ENCODE measurements around the gene BMP8B.

Gene BMP8B

GRCh38 chr1:39788758-39789570, at the start of gene BMP8B:
Gene BMP8B (minus strand): TSS chr1:39788865. CDS start chr1:39788485, 380 bp downstream.
- no peak for TF ChIP-seq CTCF (conservative IDR thresholded peaks at IDR 0.05)
- H3K27ac ChIP-seq: peak within 1 kb of the TSS; percentile 77

- peak overlapping the region; percentile 70 for H3K27ac ChIP-seq
- no peak for TF ChIP-seq CTCF (conservative IDR thresholded peaks at IDR 0.05)
These were observed 48.0 kb upstream of the BMP8B start for GRCh38 chr1:39836595-39837110.

GRCh38 chr1:39835935-39836594, 47.4 kb upstream of the BMP8B start:
- peak overlapping the region; percentile 70 for H3K27ac ChIP-seq
- no peak for TF ChIP-seq CTCF (conservative IDR thresholded peaks at IDR 0.05)

GRCh38 chr1:39835110-39835509, 46.4 kb upstream of the BMP8B start:
- H3K27ac ChIP-seq: peak overlapping the region; percentile 70
- no peak for TF ChIP-seq CTCF (conservative IDR thresholded peaks at IDR 0.05)

- H3K27ac ChIP-seq: peak overlapping the region; percentile 70
These were observed 45.1 kb upstream of the BMP8B start for GRCh38 chr1:39833621-39834385.

GRCh38 chr1:39833121-39833520, 44.5 kb upstream of the BMP8B start:
- H3K27ac ChIP-seq: no peak overlapping the region
- no peak for TF ChIP-seq CTCF (conservative IDR thresholded peaks at IDR 0.05)

More at GRCh38 chr1:39833621-39834385, 45.1 kb upstream of the BMP8B start:
- no peak for TF ChIP-seq CTCF (conservative IDR thresholded peaks at IDR 0.05)

- H3K27ac ChIP-seq: no peak overlapping the region
- no peak for TF ChIP-seq CTCF (conservative IDR thresholded peaks at IDR 0.05)
These were observed 43.6 kb upstream of the BMP8B start for GRCh38 chr1:39832294-39832693.
